ENCODE results near the gene HLA-DQA2. TPM values are rescaled to one million over a fixed set of nuclear protein-coding genes. Genes with fewer than 3 reads are reported as not detected.

The HLA-DQA2 gene
- total RNA-seq, 1 experiment from 2014 or later: not detected

DNA sequence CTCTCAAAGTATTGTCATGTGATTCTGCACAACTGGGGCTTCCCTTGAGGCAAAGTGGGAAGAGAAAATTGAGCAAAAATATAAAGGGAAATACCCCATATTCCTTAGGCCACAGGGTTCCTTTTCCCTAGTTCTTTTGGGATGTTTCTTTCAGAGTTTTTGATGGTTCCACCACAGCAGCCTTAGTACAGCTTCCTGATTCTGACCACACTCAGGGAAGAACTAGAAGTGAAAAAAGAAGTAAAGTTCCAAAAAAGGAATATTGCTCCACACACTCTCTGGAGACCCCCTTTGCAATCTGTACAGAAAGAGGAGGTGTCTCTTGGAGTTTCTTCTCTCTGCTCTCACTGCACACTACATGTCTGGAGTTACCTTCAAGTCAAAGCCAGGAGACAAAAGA lies 27.9 kb upstream of the HLA-DQA2 start:
- ChIA-PET POLR2A (no interaction called here), CTCF (no interaction called here), RAD21 (ENCODE audit: low non-redundant PET in 1 of 2, low total read pairs in 2 of 2, uncharacterized antibody in 2 of 2, unreplicated experiment in 2 of 2) (no interaction called here)
- H3K27ac ChIP-seq (ENCODE audit: low read depth, low read length): no peak overlapping the region
- H3K4me1 ChIP-seq (ENCODE audit: control insufficient read depth in 1 of 2, insufficient read depth in 2 of 2, low read length in 2 of 2): no peaks in the 10 kb centered on the region
- no peaks in the 10 kb centered on the region for H3K36me3 ChIP-seq (ENCODE audit: control insufficient read depth in 1 of 2, insufficient read depth in 2 of 2, low read length in 2 of 2)
- TF ChIP-seq SIN3A (IDR thresholded peaks at IDR 0.05; ENCODE audit: low read depth): no peak
- TF ChIP-seq, protein P1, sequence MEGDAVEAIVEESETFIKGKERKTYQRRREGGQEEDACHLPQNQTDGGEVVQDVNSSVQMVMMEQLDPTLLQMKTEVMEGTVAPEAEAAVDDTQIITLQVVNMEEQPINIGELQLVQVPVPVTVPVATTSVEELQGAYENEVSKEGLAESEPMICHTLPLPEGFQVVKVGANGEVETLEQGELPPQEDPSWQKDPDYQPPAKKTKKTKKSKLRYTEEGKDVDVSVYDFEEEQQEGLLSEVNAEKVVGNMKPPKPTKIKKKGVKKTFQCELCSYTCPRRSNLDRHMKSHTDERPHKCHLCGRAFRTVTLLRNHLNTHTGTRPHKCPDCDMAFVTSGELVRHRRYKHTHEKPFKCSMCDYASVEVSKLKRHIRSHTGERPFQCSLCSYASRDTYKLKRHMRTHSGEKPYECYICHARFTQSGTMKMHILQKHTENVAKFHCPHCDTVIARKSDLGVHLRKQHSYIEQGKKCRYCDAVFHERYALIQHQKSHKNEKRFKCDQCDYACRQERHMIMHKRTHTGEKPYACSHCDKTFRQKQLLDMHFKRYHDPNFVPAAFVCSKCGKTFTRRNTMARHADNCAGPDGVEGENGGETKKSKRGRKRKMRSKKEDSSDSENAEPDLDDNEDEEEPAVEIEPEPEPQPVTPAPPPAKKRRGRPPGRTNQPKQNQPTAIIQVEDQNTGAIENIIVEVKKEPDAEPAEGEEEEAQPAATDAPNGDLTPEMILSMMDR (IDR thresholded peaks at IDR 0.05 in 2 of 3, conservative IDR thresholded peaks at IDR 0.05 in 1 of 3; ENCODE audit: borderline replicate concordance in 1 of 3, insufficient read depth in 1 of 3, low read depth in 2 of 3, low read length in 2 of 3): no peak
- no peak for TF ChIP-seq ZNF274 (IDR thresholded peaks at IDR 0.05; ENCODE audit: low read depth, low read length)
- TF ChIP-seq CEBPB (IDR thresholded peaks at IDR 0.05; ENCODE audit: low read depth): no peak
- TF ChIP-seq SRF (IDR thresholded peaks at IDR 0.05; ENCODE audit: low read depth): no peak
- TF ChIP-seq ZFX (IDR thresholded peaks at IDR 0.05): no peak
- no peak for TF ChIP-seq ELF1 (IDR thresholded peaks at IDR 0.05; ENCODE audit: borderline replicate concordance, low read depth)
- no peak for TF ChIP-seq CBX3 (IDR thresholded peaks at IDR 0.05; ENCODE audit: low read depth)
- TF ChIP-seq POLR2AphosphoS5 (IDR thresholded peaks at IDR 0.05; ENCODE audit: low read depth, low read length): no peak
- TF ChIP-seq FOSL1 (IDR thresholded peaks at IDR 0.05; ENCODE audit: low read depth): no peak
- TF ChIP-seq TCF7L2 (IDR thresholded peaks at IDR 0.05; ENCODE audit: borderline replicate concordance, extremely low read depth, insufficient read depth, insufficient read length): no peak
- TF ChIP-seq YY1 (IDR thresholded peaks at IDR 0.05; ENCODE audit: extremely low read depth, insufficient replicate concordance, low read depth, low read length): no peak
- no peak for TF ChIP-seq SP1 (IDR thresholded peaks at IDR 0.05; ENCODE audit: low read depth)
- no peak overlapping the region for H3K4me3 ChIP-seq (replicated peaks in 1 of 2; ENCODE audit: low read depth in 1 of 2, low read length in 2 of 2)
- no peak overlapping the region for H2AFZ ChIP-seq (ENCODE audit: low read depth, low read length, poor library complexity, severe bottlenecking)
- no peak for ATAC-seq
- H3K4me2 ChIP-seq (ENCODE audit: low read length): no peak overlapping the region
- no peaks in the 10 kb centered on the region for H3K79me2 ChIP-seq (ENCODE audit: insufficient read depth, low read length)
- no peaks in the 10 kb centered on the region for H3K9me2 ChIP-seq (ENCODE audit: insufficient read depth)
- no TSS peak for BruUV-seq (replicated peaks)
- no peaks in the 10 kb centered on the region for H4K20me1 ChIP-seq (ENCODE audit: insufficient read depth)
- intact Hi-C loops (cut with micrococcal nuclease): no loop called here
- H3K9ac ChIP-seq (ENCODE audit: low read length): no peak overlapping the region
- H3K27me3 ChIP-seq (ENCODE audit: insufficient read depth, low read length): no peaks in the 10 kb centered on the region
- no peaks in the 10 kb centered on the region for H3K9me3 ChIP-seq (ENCODE audit: control insufficient read depth in 1 of 2, insufficient read depth in 1 of 2, low read depth in 1 of 2, low read length in 2 of 2)
- DNase-seq (ENCODE audit: low read depth, low spot score): no peak

Data from HCT116 (cell line).